OCI-LY7 (cell line): ENCODE results near the gene ORC1. TPM values are rescaled to one million over a fixed set of nuclear protein-coding genes. Genes with fewer than 3 reads are reported as not detected.

Source experiments
- BruUV-seq: library from RNA; stranded (reverse); fragments of 400-500 nt; replicated peaks from 2 replicates; lab custom pipeline; 2021; lab: Mats Ljungman, UMichigan
- CTCF ChIA-PET: fragments of 300-600 bp; sonication (Branson Sonifier 250); formaldehyde crosslinking; loops from one replicate; lab custom pipeline; 2022; ENCODE audit warnings: antibody characterized with exemption; ENCODE audit not compliant: unreplicated experiment; lab: Charles Lee
- POLR2A ChIA-PET: fragments of 300-600 bp; sonication (Branson Sonifier 250); formaldehyde crosslinking; loops from one replicate; lab custom pipeline; 2022; ENCODE audit warnings: antibody characterized with exemption; lab: Charles Lee
- DNase-seq: peaks from one replicate; pipeline ENCODE4 v3.0.0-alpha.2; 2015; ENCODE audit warnings: low spot score
- H2AFZ ChIP-seq: fragments of 200-600 bp; sonication (generic), shearing (Covaris generic); 2 replicates; pipeline ENCODE4 v1.6.1; 2014; ENCODE audit warnings: mild to moderate bottlenecking, antibody characterized with exemption, low read length, moderate library complexity
- H3K27ac ChIP-seq: fragments of 200-600 bp; sonication (generic); 2 replicates; pipeline ENCODE4 v1.5.1; 2014; ENCODE audit warnings: mixed run types, low read depth, mild to moderate bottlenecking, moderate library complexity, low read length, inconsistent platforms; ENCODE audit not compliant: poor library complexity, severe bottlenecking
- H3K36me3 ChIP-seq: fragments of 200-600 bp; sonication (generic); 2 replicates; pipeline ENCODE4 v1.6.1; 2014; ENCODE audit warnings: mild to moderate bottlenecking, antibody characterized with exemption, low read length, moderate library complexity, mixed read lengths; ENCODE audit not compliant: insufficient read depth
- H3K4me1 ChIP-seq: fragments of 200-600 bp; sonication (generic); 2 replicates; pipeline ENCODE4 v1.5.1; 2014; ENCODE audit warnings: mild to moderate bottlenecking, low read length; ENCODE audit not compliant: insufficient read depth, poor library complexity, severe bottlenecking
- H3K4me2 ChIP-seq: fragments of 200-600 bp; sonication (generic); 2 replicates; pipeline ENCODE4 v1.6.1; 2014; ENCODE audit warnings: mild to moderate bottlenecking, low read length
- H3K4me3 ChIP-seq: fragments of 200-600 bp; sonication (generic); 2 replicates; pipeline ENCODE4 v1.5.1; 2014; ENCODE audit warnings: mild to moderate bottlenecking, low read depth, low read length; ENCODE audit not compliant: poor library complexity, severe bottlenecking
- H3K79me2 ChIP-seq: fragments of 200-600 bp; sonication (generic); 2 replicates; pipeline ENCODE4 v1.6.1; 2016; ENCODE audit warnings: low read depth, mild to moderate bottlenecking, low read length, moderate library complexity, mixed read lengths; ENCODE audit not compliant: insufficient read depth
- H3K9me2 ChIP-seq: fragments of 200-600 bp; sonication (generic); 2 replicates; pipeline ENCODE4 v1.6.1; 2016; ENCODE audit warnings: mild to moderate bottlenecking, low read length, mixed read lengths; ENCODE audit not compliant: insufficient read depth
- H3K9me3 ChIP-seq: fragments of 200-600 bp; sonication (generic); 2 replicates; pipeline ENCODE4 v1.6.1; 2014; ENCODE audit warnings: mild to moderate bottlenecking, mixed run types, low read length, mixed read lengths
- H4K20me1 ChIP-seq: fragments of 200-600 bp; sonication (generic); 2 replicates; pipeline ENCODE4 v1.6.1; 2014; ENCODE audit warnings: mild to moderate bottlenecking, antibody characterized with exemption, low read length, moderate library complexity, mixed read lengths; ENCODE audit not compliant: insufficient read depth
- CTCF ChIP-seq: fragments of 200-600 bp; sonication (generic); conservative IDR thresholded peaks from 2 replicates; pipeline ENCODE4 v1.5.1; 2014; ENCODE audit warnings: mild to moderate bottlenecking, antibody characterized with exemption, low read length, moderate library complexity, mixed read lengths
- EZH2phosphoT487 ChIP-seq: fragments of 200-600 bp; sonication (generic); IDR thresholded peaks from 2 replicates; pipeline ENCODE4 v1.6.1; 2018; ENCODE audit warnings: low read depth, borderline replicate concordance, mild to moderate bottlenecking, mixed run types, antibody characterized with exemption, low read length, moderate library complexity, mixed read lengths
- intact Hi-C: fragments of 100-400 bp; cut with micrococcal nuclease; formaldehyde crosslinking; loops from one replicate; pipeline ENCODE4 v1.10.0; 2022; ENCODE audit not compliant: unreplicated experiment
- total RNA-seq, 2 experiments: library from RNA; depleted of rRNA in 1 of 2; stranded (reverse); fragments of >200 nt in 1 of 2; shearing (Covaris generic) in 1 of 2; gene quantifications; 2 replicates each; pipeline ENCODE4 v1.2.3, GENCODE V29; 2014 to 2022

Gene ORC1
- total RNA-seq, 2 experiments from 2014 or later: 37.7 to 39.0 TPM

DNA sequence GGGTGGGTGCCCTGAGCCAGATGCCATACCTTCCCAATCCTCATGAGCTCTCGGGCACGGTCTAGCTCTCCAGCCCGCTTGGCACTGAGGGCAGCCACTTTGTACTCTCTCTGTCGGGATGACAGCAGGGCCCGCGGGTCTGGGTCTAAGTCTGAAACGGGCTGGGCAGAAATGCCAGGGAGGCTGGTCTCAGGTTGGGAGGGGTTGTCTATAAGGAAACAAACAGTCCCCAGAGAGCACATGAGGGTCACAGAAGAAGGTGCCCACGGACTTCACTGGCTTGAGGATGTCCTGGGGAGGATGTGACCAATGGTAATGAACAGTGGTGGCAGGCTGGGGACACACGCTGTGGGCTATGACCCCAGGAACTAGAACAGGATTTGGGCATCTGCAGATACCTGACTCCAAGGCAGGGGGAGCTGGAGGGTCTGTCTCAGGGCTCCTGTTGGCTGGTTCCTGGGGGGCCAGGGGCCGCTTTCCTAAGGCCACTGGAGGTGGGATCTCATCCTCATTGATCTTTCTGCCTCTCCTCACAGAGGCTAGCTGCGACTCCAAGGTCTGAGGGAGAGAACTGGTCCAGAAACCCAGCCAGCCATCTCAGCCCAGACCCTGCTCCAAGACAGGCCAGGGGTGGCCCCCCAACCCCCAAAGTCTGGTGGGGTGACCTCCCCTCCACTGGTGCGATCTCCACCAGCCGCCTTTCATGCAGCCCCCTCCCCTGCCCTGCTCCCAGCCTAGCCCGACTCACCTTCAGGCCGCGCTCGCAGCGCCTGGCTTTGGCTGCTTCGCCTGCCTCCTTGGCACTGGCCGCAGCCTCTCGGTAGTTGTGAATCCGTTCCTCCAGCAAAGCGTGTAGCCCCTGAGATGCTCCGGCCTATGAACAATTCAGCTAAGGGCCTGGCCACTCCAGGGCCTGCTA lies 44.3 kb downstream of the ORC1 start:
- no peaks in the 10 kb centered on the region for H3K9me3 ChIP-seq
- no peaks in the 10 kb centered on the region for H4K20me1 ChIP-seq
- H3K4me2 ChIP-seq: no peak overlapping the region
- TF ChIP-seq CTCF (peak; percentile 29; the same call in 1 of the 2 replicates), EZH2phosphoT487 (no peak)
- H2AFZ ChIP-seq: no peak overlapping the region
- DNase-seq: no peak
- H3K36me3 ChIP-seq: peaks cover 91% of the 10 kb centered on the region
- no peak overlapping the region for H3K27ac ChIP-seq
- ChIA-PET CTCF (no interaction called here), POLR2A (no interaction called here)
- H3K9me2 ChIP-seq: no peaks in the 10 kb centered on the region
- intact Hi-C loops: no loop called here
- H3K4me1 ChIP-seq: peaks cover 7% of the 10 kb centered on the region
- no peak overlapping the region for H3K4me3 ChIP-seq
- BruUV-seq: no TSS peak
- H3K79me2 ChIP-seq: peaks cover 6% of the 10 kb centered on the region

- intact Hi-C loops: no loop called here
- no peak overlapping the region for H3K4me3 ChIP-seq
- no peaks in the 10 kb centered on the region for H3K9me3 ChIP-seq
- CTCF ChIA-PET: no interaction called here
- no peaks in the 10 kb centered on the region for H3K4me1 ChIP-seq
- H3K9me2 ChIP-seq: no peaks in the 10 kb centered on the region
- H3K4me2 ChIP-seq: no peak overlapping the region
- TF ChIP-seq EZH2phosphoT487 (no peak), CTCF (no peak)
- POLR2A ChIA-PET: no interaction called here
- H3K27ac ChIP-seq: no peak overlapping the region
- H4K20me1 ChIP-seq: no peaks in the 10 kb centered on the region
- BruUV-seq: no TSS peak
- H3K36me3 ChIP-seq: peaks cover 96% of the 10 kb centered on the region
- H3K79me2 ChIP-seq: no peaks in the 10 kb centered on the region
- H2AFZ ChIP-seq: no peak overlapping the region
- DNase-seq: no peak
Measured at GRCh38 chr1:52358851-52359497, 45.2 kb downstream of the ORC1 start.

DNA sequence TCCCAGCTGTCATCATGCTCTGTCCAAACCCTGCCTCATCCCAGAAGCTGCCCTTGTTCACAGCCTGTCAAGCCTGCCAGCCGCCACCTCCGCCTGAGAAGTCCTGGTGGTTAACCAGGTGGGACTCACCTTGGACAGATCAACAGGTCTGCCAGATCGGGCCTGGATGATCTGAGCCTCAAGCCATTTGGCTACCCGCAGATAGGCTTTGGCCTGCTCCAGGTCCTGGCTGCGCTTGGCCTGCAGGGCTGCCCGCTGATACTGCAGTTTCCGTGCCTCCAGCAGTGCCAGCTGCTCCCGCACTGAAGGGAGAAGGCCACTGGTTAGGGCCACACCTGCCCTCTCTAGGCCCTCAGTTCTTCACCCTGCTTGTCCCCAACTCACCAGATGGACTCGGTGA lies 46.8 kb downstream of the ORC1 start:
- no peak overlapping the region for H2AFZ ChIP-seq
- H3K27ac ChIP-seq: no peak overlapping the region
- ChIA-PET CTCF (no interaction called here), POLR2A (no interaction called here)
- TF ChIP-seq CTCF: no peak
- TF ChIP-seq EZH2phosphoT487: no peak
- BruUV-seq: no TSS peak
- no peaks in the 10 kb centered on the region for H4K20me1 ChIP-seq
- H3K36me3 ChIP-seq: peaks cover 99% of the 10 kb centered on the region
- no peak for DNase-seq
- H3K79me2 ChIP-seq: no peaks in the 10 kb centered on the region
- H3K9me2 ChIP-seq: no peaks in the 10 kb centered on the region
- H3K4me2 ChIP-seq: no peak overlapping the region
- H3K9me3 ChIP-seq: no peaks in the 10 kb centered on the region
- no peaks in the 10 kb centered on the region for H3K4me1 ChIP-seq
- H3K4me3 ChIP-seq: no peak overlapping the region
- intact Hi-C loops: no loop called here
